ENCODE measurements around the gene LCTL. TPM values are rescaled to one million over a fixed set of nuclear protein-coding genes. Genes with fewer than 3 reads are reported as not detected.

LCTL gene
- total RNA-seq, 1 experiment from 2014 or later, result not detected

DNA sequence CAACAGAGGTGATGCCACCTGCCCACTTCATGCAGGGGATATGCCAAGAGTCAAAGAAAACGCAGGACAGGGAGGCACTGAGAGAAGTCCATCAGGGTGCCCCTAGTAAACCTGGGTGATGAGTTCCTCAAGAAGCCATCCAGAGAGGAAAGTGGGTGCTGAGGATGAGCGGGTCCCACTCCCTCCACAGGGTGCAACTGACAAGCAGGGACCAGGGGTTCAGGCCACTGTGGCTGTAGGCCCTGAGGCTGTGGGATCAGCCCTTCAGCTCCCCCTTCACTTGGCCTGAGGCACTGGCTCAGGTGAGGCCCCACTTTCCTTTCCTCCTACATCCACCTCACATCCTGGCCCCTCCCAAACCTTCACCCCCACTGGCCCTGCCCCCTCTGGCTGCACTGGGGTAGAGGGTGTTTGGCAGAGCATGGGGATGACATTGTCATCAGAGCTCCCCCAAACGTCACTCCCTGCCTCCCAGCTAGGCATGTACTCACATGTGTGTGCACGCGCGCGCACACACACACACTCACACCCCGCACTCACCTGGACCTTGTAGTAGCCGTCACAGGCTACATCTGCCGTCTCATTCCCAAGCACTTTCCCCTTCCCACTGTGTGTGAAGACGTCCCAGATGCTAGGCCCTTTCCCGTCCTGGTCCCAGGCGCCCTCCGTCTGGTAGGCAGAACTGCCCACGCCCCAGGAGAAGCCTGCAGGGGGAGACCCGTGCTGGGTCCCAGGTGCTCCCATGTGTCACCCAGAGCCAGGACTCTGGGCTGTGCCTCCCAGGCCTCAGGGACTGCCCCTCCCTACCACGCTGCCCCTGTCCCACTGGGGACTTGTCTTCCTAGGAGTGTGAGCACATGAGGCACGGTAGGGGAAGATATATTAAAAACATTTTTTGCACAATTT lies 1.4 kb downstream of the LCTL start:
- Histone ChIP-seq H3K4me3 (replicated peaks in 1 of 2; ENCODE audit: low read depth in 1 of 2, low read length in 2 of 2) (no peak overlapping the region), H3K79me2 (ENCODE audit: insufficient read depth, low read length) (no peaks in the 10 kb centered on the region), H3K4me1 (ENCODE audit: control insufficient read depth in 1 of 2, insufficient read depth in 2 of 2, low read length in 2 of 2) (peaks cover 0 to 5% of the 10 kb centered on the region in 2 experiments; a peak in 1 of 4 replicates), H3K9me3 (ENCODE audit: control insufficient read depth in 1 of 2, insufficient read depth in 1 of 2, low read depth in 1 of 2, low read length in 2 of 2) (no peaks in the 10 kb centered on the region), H2AFZ (ENCODE audit: low read depth, low read length, poor library complexity, severe bottlenecking) (no peak overlapping the region), H3K9ac (ENCODE audit: low read length) (no peak overlapping the region), H3K9me2 (ENCODE audit: insufficient read depth) (no peaks in the 10 kb centered on the region), H3K4me2 (ENCODE audit: low read length) (no peak overlapping the region), H3K36me3 (ENCODE audit: control insufficient read depth in 1 of 2, insufficient read depth in 2 of 2, low read length in 2 of 2) (no peaks in the 10 kb centered on the region), H3K27ac (ENCODE audit: low read depth, low read length) (no peak overlapping the region; the same call in 1 of the 2 replicates), H4K20me1 (ENCODE audit: insufficient read depth) (no peaks in the 10 kb centered on the region), H3K27me3 (ENCODE audit: insufficient read depth, low read length) (no peaks in the 10 kb centered on the region)
- BruUV-seq (replicated peaks), result no TSS peak
- ChIA-PET POLR2A (no interaction called here), CTCF (no interaction called here), RAD21 (ENCODE audit: low non-redundant PET in 1 of 2, low total read pairs in 2 of 2, uncharacterized antibody in 2 of 2, unreplicated experiment in 2 of 2) (no interaction called here)
- DNase-seq (ENCODE audit: low read depth, low spot score) (no peak), ATAC-seq (no peak)
- TF ChIP-seq EGR1 (IDR thresholded peaks at IDR 0.05; ENCODE audit: low read depth) (no peak), FOSL1 (IDR thresholded peaks at IDR 0.05; ENCODE audit: low read depth) (no peak), RAD21 (IDR thresholded peaks at IDR 0.05; ENCODE audit: low read depth) (no peak), CEBPB (IDR thresholded peaks at IDR 0.05; ENCODE audit: low read depth) (no peak)
- TF ChIP-seq, protein P1, sequence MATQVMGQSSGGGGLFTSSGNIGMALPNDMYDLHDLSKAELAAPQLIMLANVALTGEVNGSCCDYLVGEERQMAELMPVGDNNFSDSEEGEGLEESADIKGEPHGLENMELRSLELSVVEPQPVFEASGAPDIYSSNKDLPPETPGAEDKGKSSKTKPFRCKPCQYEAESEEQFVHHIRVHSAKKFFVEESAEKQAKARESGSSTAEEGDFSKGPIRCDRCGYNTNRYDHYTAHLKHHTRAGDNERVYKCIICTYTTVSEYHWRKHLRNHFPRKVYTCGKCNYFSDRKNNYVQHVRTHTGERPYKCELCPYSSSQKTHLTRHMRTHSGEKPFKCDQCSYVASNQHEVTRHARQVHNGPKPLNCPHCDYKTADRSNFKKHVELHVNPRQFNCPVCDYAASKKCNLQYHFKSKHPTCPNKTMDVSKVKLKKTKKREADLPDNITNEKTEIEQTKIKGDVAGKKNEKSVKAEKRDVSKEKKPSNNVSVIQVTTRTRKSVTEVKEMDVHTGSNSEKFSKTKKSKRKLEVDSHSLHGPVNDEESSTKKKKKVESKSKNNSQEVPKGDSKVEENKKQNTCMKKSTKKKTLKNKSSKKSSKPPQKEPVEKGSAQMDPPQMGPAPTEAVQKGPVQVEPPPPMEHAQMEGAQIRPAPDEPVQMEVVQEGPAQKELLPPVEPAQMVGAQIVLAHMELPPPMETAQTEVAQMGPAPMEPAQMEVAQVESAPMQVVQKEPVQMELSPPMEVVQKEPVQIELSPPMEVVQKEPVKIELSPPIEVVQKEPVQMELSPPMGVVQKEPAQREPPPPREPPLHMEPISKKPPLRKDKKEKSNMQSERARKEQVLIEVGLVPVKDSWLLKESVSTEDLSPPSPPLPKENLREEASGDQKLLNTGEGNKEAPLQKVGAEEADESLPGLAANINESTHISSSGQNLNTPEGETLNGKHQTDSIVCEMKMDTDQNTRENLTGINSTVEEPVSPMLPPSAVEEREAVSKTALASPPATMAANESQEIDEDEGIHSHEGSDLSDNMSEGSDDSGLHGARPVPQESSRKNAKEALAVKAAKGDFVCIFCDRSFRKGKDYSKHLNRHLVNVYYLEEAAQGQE (IDR thresholded peaks at IDR 0.05; ENCODE audit: low read depth), result no peak
- TF ChIP-seq, protein P2, sequence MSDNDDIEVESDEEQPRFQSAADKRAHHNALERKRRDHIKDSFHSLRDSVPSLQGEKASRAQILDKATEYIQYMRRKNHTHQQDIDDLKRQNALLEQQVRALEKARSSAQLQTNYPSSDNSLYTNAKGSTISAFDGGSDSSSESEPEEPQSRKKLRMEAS (IDR thresholded peaks at IDR 0.05), result no peak
- intact Hi-C loops (cut with micrococcal nuclease), result no loop called here
